Activated naive CD4-positive, alpha-beta T cell treated with anti-CD3 and anti-CD28 coated beads, Interleukin-2, amount 50 U/mL, for 72 hours (primary cell): ENCODE measurements around the gene AFAP1L1. TPM values are rescaled to one million over a fixed set of nuclear protein-coding genes. Genes with fewer than 3 reads are reported as not detected.

Source experiments
- ATAC-seq, 2 donors: fragments of 150-1000 bp; cut with Tn5 transposase; 2 replicates each; pipeline ENCODE4 v1.10.0; 2021; ENCODE audit warnings: mild to moderate bottlenecking in 2 of 2, moderate library complexity in 2 of 2
- DNase-seq, 2 donors: peaks; one replicate each; pipeline ENCODE4 v3.0.0; 2021 to 2022; ENCODE audit warnings: low spot score in 2 of 2
- H3K27ac Mint-ChIP-seq, 2 donors: one replicate each; pipeline ENCODE4 v1.8.0; 2022; ENCODE audit warnings: mild to moderate bottlenecking in 2 of 2, mixed read lengths in 2 of 2
- H3K36me3 Mint-ChIP-seq, 2 donors: one replicate each; pipeline ENCODE4 v1.8.0; 2022; ENCODE audit warnings: mixed read lengths in 2 of 2
- H3K9me3 Mint-ChIP-seq, 2 donors: one replicate each; pipeline ENCODE4 v1.8.0; 2022; ENCODE audit warnings: mixed read lengths in 2 of 2
- total RNA-seq, 2 donors: library from RNA; stranded (reverse); gene quantifications; one replicate each; pipeline ENCODE4 v1.2.3, GENCODE V29; 2022

The AFAP1L1 gene
- total RNA-seq, 2 donors from 2014 or later, result 0.07 to 0.99 TPM

GRCh38 chr5:149344151-149344550, 72.5 kb downstream of the AFAP1L1 start:
- peak overlapping the region in 1 of 2 donors; percentile 91 for H3K27ac Mint-ChIP-seq
- no peak for DNase-seq

GRCh38 chr5:149345147-149345891, 73.7 kb downstream of the AFAP1L1 start, which contains the start of gene GRPEL2:
TSS of gene GRPEL2 (plus strand) at chr5:149345499. CDS start at chr5:149345540, 41 bp downstream.
- Mint-ChIP-seq H3K9me3 (no peaks in the 10 kb centered on the region), H3K27ac (peak within 1 kb of the TSS; percentile 91 to 96), H3K36me3 (peaks cover 49 to 53% of the 10 kb centered on the region in 2 donors)
- DNase-seq (peak; percentile 90 to 97), ATAC-seq (peak; percentile 95 to 96)

More at GRCh38 chr5:149344151-149344550, 72.5 kb downstream of the AFAP1L1 start:
- Mint-ChIP-seq H3K36me3 (peaks cover 38 to 41% of the 10 kb centered on the region in 2 donors), H3K9me3 (no peaks in the 10 kb centered on the region)
- ATAC-seq, result no peak

- peak; percentile 20 to 24 for ATAC-seq
- H3K27ac Mint-ChIP-seq, result peak overlapping the region; percentile 91 to 96
- no peaks in the 10 kb centered on the region for H3K9me3 Mint-ChIP-seq
- DNase-seq, result peak in 1 of 2 donors; percentile 32
- peaks cover 55 to 58% of the 10 kb centered on the region in 2 donors for H3K36me3 Mint-ChIP-seq
Observed at GRCh38 chr5:149345892-149346222, 74.2 kb downstream of the AFAP1L1 start.

- Mint-ChIP-seq H3K27ac (peak overlapping the region; percentile 76 to 91), H3K9me3 (no peaks in the 10 kb centered on the region), H3K36me3 (peaks cover 64 to 80% of the 10 kb centered on the region in 2 donors)
- DNase-seq, result no peak
- ATAC-seq, result no peak
Observed at GRCh38 chr5:149348518-149348917, 76.9 kb downstream of the AFAP1L1 start.

- DNase-seq (no peak), ATAC-seq (no peak)
- Mint-ChIP-seq H3K27ac (peak overlapping the region in 1 of 2 donors; percentile 72), H3K9me3 (no peaks in the 10 kb centered on the region), H3K36me3 (peaks cover 69 to 89% of the 10 kb centered on the region in 2 donors)
Observed at GRCh38 chr5:149349382-149349781, 77.7 kb downstream of the AFAP1L1 start.

GRCh38 chr5:149352169-149352568, 80.5 kb downstream of the AFAP1L1 start:
- ATAC-seq, result no peak
- DNase-seq, result no peak
- no peaks in the 10 kb centered on the region for H3K9me3 Mint-ChIP-seq
- H3K27ac Mint-ChIP-seq, result peak overlapping the region in 1 of 2 donors; percentile 69
- peaks cover 60 to 86% of the 10 kb centered on the region in 2 donors for H3K36me3 Mint-ChIP-seq

GRCh38 chr5:149353911-149354310, 82.3 kb downstream of the AFAP1L1 start:
- peak overlapping the region in 1 of 2 donors; percentile 20 for H3K27ac Mint-ChIP-seq
- DNase-seq, result no peak
- no peaks in the 10 kb centered on the region for H3K9me3 Mint-ChIP-seq
- peaks cover 52 to 69% of the 10 kb centered on the region in 2 donors for H3K36me3 Mint-ChIP-seq
- no peak for ATAC-seq

- ATAC-seq (no peak), DNase-seq (no peak)
- Mint-ChIP-seq H3K36me3 (peaks cover 38 to 59% of the 10 kb centered on the region in 2 donors), H3K27ac (peak overlapping the region; percentile 31 to 60), H3K9me3 (no peaks in the 10 kb centered on the region)
Observed at GRCh38 chr5:149355688-149356087, 84.0 kb downstream of the AFAP1L1 start.

- ATAC-seq (peak in 1 of 2 donors; percentile 14), DNase-seq (no peak)
- Mint-ChIP-seq H3K36me3 (peaks cover 34 to 52% of the 10 kb centered on the region in 2 donors), H3K27ac (peak overlapping the region in 1 of 2 donors; percentile 31), H3K9me3 (no peaks in the 10 kb centered on the region)
Observed at GRCh38 chr5:149356391-149356790, 84.7 kb downstream of the AFAP1L1 start.

GRCh38 chr5:149357370-149358293, 86.0 kb downstream of the AFAP1L1 start, which contains the start of gene PCYOX1L:
TSS of gene PCYOX1L (plus strand) at chr5:149358046. CDS start at chr5:149358069, 23 bp downstream.
- Mint-ChIP-seq H3K36me3 (peaks cover 28 to 42% of the 10 kb centered on the region in 2 donors), H3K27ac (peak within 1 kb of the TSS; percentile 92 to 95), H3K9me3 (no peaks in the 10 kb centered on the region)
- DNase-seq (peak; percentile 92 to 97), ATAC-seq (peak; percentile 99)

GRCh38 chr5:149358294-149358651, 86.6 kb downstream of the AFAP1L1 start:
- no peaks in the 10 kb centered on the region for H3K9me3 Mint-ChIP-seq
- DNase-seq (no peak), ATAC-seq (peak; percentile 10 to 14)
- peak overlapping the region; percentile 92 to 95 for H3K27ac Mint-ChIP-seq
- peaks cover 27 to 38% of the 10 kb centered on the region in 2 donors for H3K36me3 Mint-ChIP-seq

- Mint-ChIP-seq H3K27ac (peak overlapping the region; percentile 65 to 95), H3K9me3 (no peaks in the 10 kb centered on the region), H3K36me3 (peaks cover 26 to 31% of the 10 kb centered on the region in 2 donors)
- ATAC-seq (no peak), DNase-seq (no peak)
Observed at GRCh38 chr5:149358868-149359495, 87.3 kb downstream of the AFAP1L1 start.

GRCh38 chr5:149360272-149360671, 88.6 kb downstream of the AFAP1L1 start:
- Mint-ChIP-seq H3K36me3 (peaks cover 18% of the 10 kb centered on the region in 2 donors), H3K9me3 (no peaks in the 10 kb centered on the region), H3K27ac (peak overlapping the region; percentile 66 to 71)
- DNase-seq, result no peak
- no peak for ATAC-seq

GRCh38 chr5:149362541-149362940, 90.9 kb downstream of the AFAP1L1 start:
- H3K27ac Mint-ChIP-seq, result peak overlapping the region in 1 of 2 donors; percentile 69
- DNase-seq (no peak), ATAC-seq (no peak)
- peaks cover 8 to 11% of the 10 kb centered on the region in 2 donors for H3K36me3 Mint-ChIP-seq
- no peaks in the 10 kb centered on the region for H3K9me3 Mint-ChIP-seq

- no peak overlapping the region for H3K27ac Mint-ChIP-seq
- H3K9me3 Mint-ChIP-seq, result no peaks in the 10 kb centered on the region
- peaks cover 7 to 8% of the 10 kb centered on the region in 2 donors for H3K36me3 Mint-ChIP-seq
- ATAC-seq, result no peak
- no peak for DNase-seq
Observed at GRCh38 chr5:149363358-149363757, 91.7 kb downstream of the AFAP1L1 start.

- peaks cover 2 to 8% of the 10 kb centered on the region in 2 donors for H3K36me3 Mint-ChIP-seq
- no peak for DNase-seq
- ATAC-seq, result no peak
- H3K27ac Mint-ChIP-seq, result no peak overlapping the region
- H3K9me3 Mint-ChIP-seq, result no peaks in the 10 kb centered on the region
Observed at GRCh38 chr5:149363936-149364335, 92.3 kb downstream of the AFAP1L1 start.
